ENCODE data around the gene DNASE1L1.

The DNASE1L1 gene

GRCh38 chrX:154436374-154436982 lies 27.4 kb upstream of the DNASE1L1 start:
- no peak for DNase-seq (ENCODE audit: low read depth)

DNA sequence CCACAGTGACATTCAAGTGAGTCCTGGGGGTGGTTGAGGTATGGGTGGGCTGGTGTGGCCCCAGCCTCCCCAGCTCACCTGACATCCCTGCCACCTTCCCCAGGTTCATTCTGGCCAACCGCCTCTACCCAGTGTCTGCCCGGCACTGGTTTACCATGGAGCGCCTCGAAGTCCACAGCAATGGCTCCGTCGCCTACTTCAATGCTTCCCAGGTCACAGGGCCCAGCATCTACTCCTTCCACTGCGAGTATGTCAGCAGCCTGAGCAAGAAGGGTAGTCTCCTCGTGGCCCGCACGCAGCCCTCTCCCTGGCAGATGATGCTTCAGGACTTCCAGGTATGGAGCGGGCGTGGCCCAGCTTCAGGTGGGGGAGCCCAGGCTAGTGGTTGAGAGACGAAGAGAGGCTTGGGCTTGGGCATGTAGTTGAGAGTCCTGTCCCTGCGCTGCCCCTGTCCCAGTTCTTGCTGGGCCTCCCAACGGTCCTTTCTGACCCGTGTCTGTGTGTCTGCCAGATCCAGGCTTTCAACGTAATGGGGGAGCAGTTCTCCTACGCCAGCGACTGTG lies 26.2 kb upstream of the DNASE1L1 start:
- DNase-seq (ENCODE audit: low read depth): no peak

DNA sequence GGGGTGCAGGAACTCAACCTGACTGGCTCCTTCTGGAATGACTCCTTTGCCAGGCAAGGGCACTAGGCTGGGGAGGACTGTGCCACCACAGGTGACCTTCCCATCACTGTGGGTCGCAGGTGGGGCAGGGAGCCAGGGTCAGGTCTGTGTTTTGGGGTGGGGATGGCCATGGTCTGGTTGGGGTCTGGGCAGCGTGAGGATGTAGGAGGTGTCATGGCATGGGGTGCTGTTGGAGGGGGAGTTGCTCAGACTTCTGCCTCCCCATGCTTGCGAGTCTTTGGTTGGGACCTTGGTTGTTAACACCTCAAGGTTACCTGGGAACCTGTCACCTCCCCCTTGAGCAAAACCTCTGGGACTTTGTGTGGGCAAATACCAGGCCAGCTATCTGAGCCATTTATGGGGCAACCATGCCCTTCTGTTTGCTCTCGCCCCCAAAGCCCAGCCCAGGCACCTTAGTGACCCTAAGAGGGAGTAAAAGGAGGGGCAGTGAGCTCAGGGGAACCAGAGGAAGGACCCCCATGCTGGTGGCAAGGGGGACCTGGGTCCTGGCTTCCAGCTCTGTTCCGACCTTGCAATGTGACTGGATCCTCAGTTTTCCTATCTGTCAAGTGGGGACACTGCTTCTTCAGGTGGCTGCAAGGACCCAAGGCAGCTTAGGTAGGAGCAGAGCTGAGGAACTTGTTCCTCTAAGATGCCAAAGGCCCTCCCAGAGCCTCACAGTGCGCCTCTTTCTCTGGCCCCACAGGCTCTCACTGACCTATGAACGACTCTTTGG lies 25.5 kb upstream of the DNASE1L1 start:
- no peak for DNase-seq (ENCODE audit: low read depth)

DNA sequence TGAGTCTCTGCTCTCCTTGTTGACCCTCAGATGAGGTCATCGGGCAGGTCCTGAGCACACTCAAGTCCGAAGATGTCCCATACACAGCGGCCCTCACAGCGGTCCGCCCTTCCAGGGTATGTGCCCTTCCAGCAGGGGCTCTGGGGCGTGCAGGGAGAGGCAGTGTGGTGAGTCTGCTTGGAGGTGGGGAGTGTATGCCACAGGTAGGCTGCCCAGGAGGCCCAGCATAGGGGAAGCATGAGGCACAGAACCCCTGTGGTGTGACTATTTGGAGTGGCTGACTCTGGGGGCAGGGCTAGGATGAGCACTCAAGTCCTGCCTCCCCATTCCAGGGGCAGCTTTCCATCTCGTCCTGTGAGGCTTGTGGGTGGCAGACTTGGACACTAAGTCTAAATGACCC lies 24.6 kb upstream of the DNASE1L1 start:
- no peak for DNase-seq (ENCODE audit: low read depth)

GRCh38 chrX:154432210-154432609 lies 23.2 kb upstream of the DNASE1L1 start:
- DNase-seq (ENCODE audit: low read depth): no peak

DNA sequence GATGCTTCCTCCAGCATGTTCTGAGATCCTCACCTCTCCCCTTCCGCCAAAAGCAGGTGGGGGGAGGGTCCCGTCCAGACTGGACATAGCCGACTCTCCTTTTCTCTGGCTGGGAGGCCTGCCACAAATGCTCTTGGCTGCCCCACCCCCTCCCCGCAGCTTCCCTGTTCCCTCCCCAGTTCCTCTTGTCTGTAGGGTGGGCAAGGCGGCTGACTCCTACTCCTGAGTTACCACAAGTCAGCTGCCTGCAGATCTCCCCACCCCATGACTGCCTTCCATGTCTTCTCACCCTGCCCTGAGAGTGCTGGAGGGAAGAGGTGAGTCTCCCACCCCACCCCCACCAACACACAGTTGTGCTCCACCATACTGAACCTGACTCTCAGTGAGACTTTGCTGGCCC lies 22.3 kb upstream of the DNASE1L1 start:
- DNase-seq (ENCODE audit: low read depth): no peak

GRCh38 chrX:154430916-154431315 lies 21.9 kb upstream of the DNASE1L1 start:
- no peak for DNase-seq (ENCODE audit: low read depth)

GRCh38 chrX:154430479-154430878 lies 21.4 kb upstream of the DNASE1L1 start:
- DNase-seq (ENCODE audit: low read depth): no peak

DNA sequence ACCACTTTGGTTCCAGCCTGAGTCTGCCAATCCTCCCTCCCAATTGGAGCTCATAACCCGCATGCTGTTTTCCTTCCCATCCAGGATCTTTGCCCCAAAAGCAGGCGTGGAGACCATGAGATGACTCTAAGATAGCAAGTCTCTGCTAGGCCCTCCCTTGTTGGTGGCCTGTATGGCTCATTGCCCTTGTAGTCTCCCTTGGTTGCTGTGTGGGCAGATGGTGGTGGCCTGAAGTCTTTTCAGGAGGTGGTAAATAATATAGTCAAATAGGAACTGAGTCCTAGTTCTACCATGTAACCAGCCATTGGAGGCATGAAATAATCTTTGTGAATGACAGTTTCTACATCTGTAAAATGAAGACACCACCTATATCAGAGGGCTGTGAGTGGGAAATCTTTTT lies 20.7 kb upstream of the DNASE1L1 start:
- no peak for DNase-seq (ENCODE audit: low read depth)

- peak; percentile 65 for DNase-seq (ENCODE audit: low read depth)
These were observed 19.4 kb upstream of the DNASE1L1 start, which contains the start of gene ATP6AP1 for GRCh38 chrX:154428176-154429171. ATP6AP1 (plus strand) TSS chrX:154428677; CDS start chrX:154428693, 16 bp downstream.

DNA sequence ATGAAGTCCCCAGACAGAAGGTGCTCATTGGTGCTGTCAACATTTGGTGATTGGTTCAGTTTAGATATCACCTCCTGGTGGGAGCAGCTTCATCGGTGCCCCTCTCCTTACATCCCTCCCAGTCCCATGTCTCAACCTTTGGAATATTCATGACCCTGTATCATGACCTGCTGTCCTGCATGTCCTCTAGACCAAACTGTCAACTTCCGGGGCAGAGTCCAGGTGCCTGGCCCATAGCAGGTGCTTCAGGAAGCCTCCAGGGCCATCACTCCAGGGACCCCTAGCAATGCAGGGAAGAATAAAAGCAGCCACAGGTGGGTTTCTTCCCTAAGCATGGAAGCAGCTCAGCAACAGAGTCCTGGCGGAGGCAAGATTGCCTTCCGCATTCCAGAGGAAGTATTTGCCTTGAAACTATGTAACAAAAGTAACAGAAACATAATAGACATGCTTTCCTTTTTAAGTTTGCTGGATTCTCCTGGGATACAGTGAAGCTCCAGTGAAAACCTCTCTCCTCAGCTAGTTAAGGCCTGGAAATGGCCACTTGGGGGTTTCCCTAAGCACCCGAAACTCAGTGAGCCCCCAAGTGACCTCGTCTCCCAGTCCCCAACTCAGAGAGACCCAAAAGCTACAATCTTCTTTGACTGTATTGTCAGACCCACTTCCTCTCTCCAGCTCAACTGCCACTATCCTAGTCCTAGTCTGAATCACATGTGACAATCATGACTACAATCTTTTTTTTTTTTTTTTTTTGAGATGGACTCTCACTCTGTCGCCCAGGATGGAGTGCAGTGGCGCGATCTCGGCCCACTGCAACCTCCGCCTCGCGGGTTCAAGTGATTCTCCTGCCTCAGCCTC lies 18.1 kb upstream of the DNASE1L1 start:
- no peak for DNase-seq (ENCODE audit: low read depth)

- DNase-seq (ENCODE audit: low read depth): no peak
These were observed 11.3 kb upstream of the DNASE1L1 start for GRCh38 chrX:154420402-154420756.

DNA sequence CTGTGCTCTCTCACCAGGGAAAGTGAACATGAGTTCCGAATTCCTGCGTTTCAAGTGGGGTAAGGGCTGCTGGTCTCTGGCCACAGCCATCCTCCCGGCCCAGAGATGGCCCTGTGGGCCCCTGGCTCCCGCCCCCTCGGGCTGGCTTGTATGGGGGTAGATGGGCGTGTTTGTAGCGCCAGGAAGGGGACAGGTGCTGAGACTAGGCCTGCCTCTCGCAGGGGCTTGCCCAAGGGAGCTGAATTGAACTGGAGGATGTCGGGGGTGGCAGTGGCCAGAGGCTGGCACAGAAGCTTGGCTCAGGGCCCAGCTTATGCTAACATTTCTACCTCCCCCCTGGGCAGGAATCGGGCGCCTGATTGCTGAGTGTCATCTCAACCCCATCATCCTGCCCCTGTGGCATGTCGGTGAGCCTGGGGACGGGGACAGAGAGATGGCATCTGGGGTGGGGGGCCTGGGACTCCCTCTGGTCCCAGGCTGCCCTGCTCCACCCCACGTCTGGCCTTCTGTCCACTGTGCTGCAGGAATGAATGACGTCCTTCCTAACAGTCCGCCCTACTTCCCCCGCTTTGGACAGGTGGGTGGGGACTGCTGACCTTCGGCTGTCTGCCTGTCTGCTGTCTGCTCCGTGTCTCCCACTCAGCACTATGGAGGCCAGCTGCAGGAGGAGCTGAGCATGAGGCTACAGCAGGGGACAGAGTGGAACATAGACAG lies 10.8 kb upstream of the DNASE1L1 start:
- no peak for DNase-seq (ENCODE audit: low read depth)

DNA sequence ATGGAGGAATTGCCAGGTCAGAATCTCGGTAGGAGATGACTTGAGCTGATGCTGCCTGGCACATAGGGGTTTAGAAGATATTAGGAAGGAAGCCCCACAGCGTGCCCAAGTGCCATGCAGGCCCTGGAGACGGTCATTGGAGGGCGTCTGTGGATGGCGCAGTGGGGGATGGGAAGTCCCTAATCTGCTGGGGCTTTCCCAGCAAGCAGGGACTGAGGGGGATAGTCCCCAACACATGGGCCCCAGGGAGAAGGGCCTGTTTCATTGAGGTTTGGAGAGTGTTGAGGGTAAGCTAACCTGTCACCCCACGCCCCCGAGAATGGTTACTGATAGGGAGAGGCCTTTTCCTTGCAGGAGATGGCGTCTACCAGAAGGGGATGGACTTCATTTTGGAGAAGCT lies 10.1 kb upstream of the DNASE1L1 start:
- DNase-seq (ENCODE audit: low read depth): no peak

- DNase-seq (ENCODE audit: low read depth): no peak
These were observed 8.1 kb upstream of the DNASE1L1 start for GRCh38 chrX:154417157-154417556.

- no peak for DNase-seq (ENCODE audit: low read depth)
These were observed 4.1 kb upstream of the DNASE1L1 start for GRCh38 chrX:154413142-154413541.

GRCh38 chrX:154412468-154412867 lies 3.4 kb upstream of the DNASE1L1 start:
- DNase-seq (ENCODE audit: low read depth): no peak

DNA sequence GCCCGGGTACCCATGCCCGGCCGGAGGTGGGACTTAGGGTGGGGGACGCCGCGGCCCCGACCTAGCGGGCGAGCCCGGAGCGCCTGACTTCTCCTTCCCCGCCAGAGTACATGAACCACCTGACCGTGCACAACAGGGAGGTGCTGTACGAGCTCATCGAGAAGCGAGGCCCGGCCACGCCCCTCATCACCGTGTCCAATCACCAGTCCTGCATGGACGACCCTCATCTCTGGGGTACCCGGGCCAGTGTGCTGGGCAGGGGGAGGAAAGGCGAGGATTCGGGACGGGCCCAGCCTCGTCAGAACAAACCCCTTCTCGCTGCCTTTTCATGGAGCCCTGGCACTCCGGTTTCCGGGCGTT lies 2.9 kb upstream of the DNASE1L1 start:
- DNase-seq (ENCODE audit: low read depth): no peak

- no peak for DNase-seq (ENCODE audit: low read depth)
These were observed 314 bp downstream of the DNASE1L1 start for GRCh38 chrX:154408659-154409221.

DNA sequence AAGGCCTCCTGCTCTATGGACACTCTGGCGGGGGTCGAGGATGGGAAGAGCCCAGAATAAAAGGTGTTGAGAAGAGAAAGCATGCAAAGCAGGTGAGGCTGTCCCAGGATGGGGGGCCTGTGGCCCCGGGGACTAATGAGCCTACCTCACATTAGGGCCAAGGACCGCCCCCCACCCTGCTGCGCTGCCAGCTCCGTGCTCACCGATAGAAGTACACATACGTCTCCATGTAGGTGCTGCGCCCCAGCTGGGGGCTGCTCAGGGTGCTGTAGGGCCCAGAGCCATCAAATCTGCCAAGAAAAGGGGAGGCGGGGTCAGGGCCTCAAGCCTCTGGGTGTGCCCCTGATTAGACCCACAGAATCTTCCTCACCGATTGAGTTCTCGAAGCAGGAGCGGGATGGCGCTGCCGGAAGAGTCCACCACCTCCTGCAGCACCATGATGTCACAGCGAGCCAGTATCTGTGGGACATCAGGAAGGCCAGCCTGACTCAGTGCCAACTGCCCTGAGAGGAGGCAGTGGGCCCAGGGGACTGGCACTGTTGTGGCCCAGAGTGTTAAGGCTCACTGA lies 4.3 kb downstream of the DNASE1L1 start:
- no peak for DNase-seq (ENCODE audit: low read depth)

All from HS-27A (cell line).